HepG2 (cell line): ENCODE measurements around the gene TMEM135. TPM values are rescaled to one million over a fixed set of nuclear protein-coding genes. Genes with fewer than 3 reads are reported as not detected.
A peak's percentile ranks its signal among the peaks of the same experiment; 100 is the strongest.

Experiments
- ATAC-seq: fragments of 200-7000 bp; cut with Tn5 transposase; 3 replicates; pipeline ENCODE4 v1.9.1; 2020; ENCODE audit warnings: mild to moderate bottlenecking, moderate library complexity
- BruUV-seq: library from RNA; stranded (reverse); fragments of 400-500 nt; replicated peaks from 2 replicates; lab custom pipeline; 2021; lab: Mats Ljungman, UMichigan
- CTCF ChIA-PET: fragments of 300-600 bp; formaldehyde crosslinking; extraction: SDS; loops from one replicate; lab custom pipeline; 2021; ENCODE audit warnings: low total read pairs, inconsistent platforms, low intra/inter-chr PET ratio; lab: Yijun Ruan, JAX
- POLR2A ChIA-PET: fragments of 350-600 bp; sonication (Branson Sonifier 250); formaldehyde crosslinking; loops from one replicate; lab custom pipeline; 2020; ENCODE audit warnings: antibody characterized with exemption, inconsistent platforms; lab: Yijun Ruan, JAX
- DNase-seq: peaks from one replicate; pipeline ENCODE4 v3.0.0-alpha.2; 2015; ENCODE audit warnings: low spot score
- FAIRE-seq: peaks from 3 replicates; lab custom pipeline; 2011; peaks lifted over from hg19 to GRCh38; lab: Jason Lieb, UNC
- H2AFZ ChIP-seq: one replicate; pipeline ENCODE4 v1.6.1; 2011; ENCODE audit warnings: low read length, inconsistent platforms
- H3K27ac ChIP-seq: fragments of 300-600 bp; 3 replicates; pipeline ENCODE4 v1.8.0; 2011; ENCODE audit warnings: mixed run types, mild to moderate bottlenecking, mixed read lengths, low read length, inconsistent platforms; ENCODE audit not compliant: insufficient read depth; ENCODE audit errors: extremely low read length
- H3K27me3 ChIP-seq, 2 experiments: fragments of 200-600 bp in 1 of 2; 2 replicates in 1 of 2; 3 replicates in 1 of 2; pipeline versions ENCODE4 v1.6.0 to v1.8.0; 2011; ENCODE audit warnings: low read length in 2 of 2, mild to moderate bottlenecking in 2 of 2, moderate library complexity in 2 of 2, inconsistent platforms in 1 of 2; ENCODE audit not compliant: insufficient read depth in 2 of 2, control insufficient read depth in 1 of 2
- H3K36me3 ChIP-seq, 2 experiments: fragments of 200-600 bp in 1 of 2; replicated peaks in 1 of 2; 2 replicates in 1 of 2; 3 replicates in 1 of 2; pipeline versions ENCODE4 v1.5.1 to v1.8.0; 2011; ENCODE audit warnings: low read length in 2 of 2, inconsistent platforms in 1 of 2; ENCODE audit not compliant: insufficient read depth in 2 of 2, control insufficient read depth in 1 of 2
- H3K4me1 ChIP-seq: 2 replicates; pipeline ENCODE4 v1.5.1; 2012; ENCODE audit warnings: low read length, inconsistent platforms; ENCODE audit not compliant: insufficient read depth
- H3K4me2 ChIP-seq: 2 replicates; pipeline ENCODE4 v1.6.0; 2011; ENCODE audit warnings: low read depth, low read length, inconsistent platforms
- H3K4me3 ChIP-seq, 3 experiments: fragments of 200-600 bp in 1 of 3; sonication (generic), shearing (Covaris generic) in 1 of 3; replicated peaks in 1 of 3; 2 replicates each; pipeline ENCODE4 v1.5.1; 2011 to 2016; ENCODE audit warnings: low read length in 3 of 3, inconsistent platforms in 2 of 3, low read depth in 2 of 3, mild to moderate bottlenecking in 2 of 3, control low read depth in 1 of 3, mixed read lengths in 1 of 3; ENCODE audit not compliant: insufficient read depth in 1 of 3
- H3K79me2 ChIP-seq: one replicate; pipeline ENCODE4 v1.6.1; 2011; ENCODE audit warnings: low read length, inconsistent platforms; ENCODE audit not compliant: insufficient read depth
- H3K9ac ChIP-seq: 2 replicates; pipeline ENCODE4 v1.6.0; 2011; ENCODE audit warnings: mild to moderate bottlenecking, low read depth, low read length, inconsistent platforms; ENCODE audit not compliant: insufficient read depth
- H3K9me3 ChIP-seq: 2 replicates; pipeline ENCODE4 v1.5.1; 2012; ENCODE audit warnings: mild to moderate bottlenecking, low read length
- H4K20me1 ChIP-seq: 2 replicates; pipeline ENCODE4 v1.6.0; 2011; ENCODE audit warnings: inconsistent platforms, mild to moderate bottlenecking, low read length, moderate library complexity; ENCODE audit not compliant: insufficient read depth
- CC2D1A ChIP-seq: sonication (generic); formaldehyde crosslinking; IDR thresholded peaks from 2 replicates; pipeline ENCODE4 v1.8.1; 2023; ENCODE audit warnings: mild to moderate bottlenecking, missing genetic modification reagents
- HOXD1 ChIP-seq: sonication (generic); formaldehyde crosslinking; IDR thresholded peaks from 2 replicates; pipeline ENCODE4 v1.5.0; 2020; ENCODE audit warnings: missing genetic modification reagents
- KAT2B ChIP-seq: fragments of 150-350 bp; IDR thresholded peaks from 2 replicates; pipeline ENCODE4 v1.6.1; 2014; ENCODE audit warnings: low read depth, low read length, borderline replicate concordance
- KLF13 ChIP-seq: sonication (generic); formaldehyde crosslinking; IDR thresholded peaks from 2 replicates; pipeline ENCODE4 v1.4.0; 2020; ENCODE audit warnings: mild to moderate bottlenecking, missing genetic modification reagents
- NPAS2 ChIP-seq: sonication (generic); formaldehyde crosslinking; IDR thresholded peaks from 2 replicates; pipeline ENCODE4 v1.8.0; 2022; ENCODE audit warnings: mild to moderate bottlenecking, missing genetic modification reagents, borderline replicate concordance
- RBM22 ChIP-seq: fragments of 200-400 bp; formaldehyde crosslinking; optimal IDR thresholded peaks from 2 replicates; pipeline ENCODE3; 2017; ENCODE audit warnings: mild to moderate bottlenecking, low read length, moderate library complexity
- TBP ChIP-seq: sonication (generic); formaldehyde crosslinking; IDR thresholded peaks from 2 replicates; pipeline ENCODE4 v1.5.0; 2020; ENCODE audit warnings: missing genetic modification reagents
- ZNF530 ChIP-seq: sonication (generic); formaldehyde crosslinking; IDR thresholded peaks from 2 replicates; pipeline ENCODE4 v1.5.0; 2020; ENCODE audit warnings: low read depth, mild to moderate bottlenecking, missing genetic modification reagents
- ZNF691 ChIP-seq: sonication (generic); formaldehyde crosslinking; IDR thresholded peaks from 2 replicates; pipeline ENCODE4 v1.4.0; 2020; ENCODE audit warnings: missing genetic modification reagents, low read depth, mild to moderate bottlenecking, borderline replicate concordance
- ZNF780A ChIP-seq: sonication (generic); formaldehyde crosslinking; IDR thresholded peaks from 2 replicates; pipeline ENCODE4 v1.8.0; 2022; ENCODE audit warnings: mild to moderate bottlenecking, missing genetic modification reagents, moderate library complexity
- WGBS: methylation state at CpG from one replicate; pipeline ENCODE4 v1.1.6; 2017; ENCODE audit warnings: low lambda C conversion rate; 5-methylcytosine and 5-hydroxymethylcytosine counted together
- in situ Hi-C: cut with HindIII; loops from 2 replicates; pipeline ENCODE4 v1.10.0; 2017; ENCODE audit warnings: low pct_unique_long_range_greater_than_20kb; ENCODE audit not compliant: extremely low pct_ligation_motif_present
- intact Hi-C: fragments of 100-400 bp; cut with micrococcal nuclease; formaldehyde crosslinking; loops from one replicate; pipeline ENCODE4 v1.10.0; 2022; ENCODE audit not compliant: unreplicated experiment
- polyA plus RNA-seq, 8 experiments: library from polyadenylated mRNA; depleted of rRNA in 3 of 8; stranded (reverse) in 7 of 8; unstranded in 1 of 8; fragments of >200 nt; fragmentation: Illumina TruSeq in 4 of 8; extraction: Trizol in 4 of 8; gene quantifications; 2 replicates each; pipeline versions ENCODE4 v1.2.1 to v1.2.3, GENCODE V29; 2011 to 2016; ENCODE audit warnings: low read depth in 4 of 8, missing spikeins in 1 of 8, mixed read lengths in 1 of 8; ENCODE audit not compliant: insufficient read depth in 1 of 8
- total RNA-seq, 5 experiments: library from RNA; depleted of rRNA; stranded (reverse); fragments of >200 nt; fragmentation: Illumina TruSeq; extraction: Trizol; gene quantifications; 2 replicates each; pipeline ENCODE4 v1.2.3, GENCODE V29; 2016; ENCODE audit warnings: low read depth in 1 of 5
- TF ChIP-seq, protein P1 (sequence below): sonication (generic); formaldehyde crosslinking; IDR thresholded peaks from 2 replicates; pipeline ENCODE4 v1.4.0; 2020; ENCODE audit warnings: low read depth, mild to moderate bottlenecking, missing genetic modification reagents

The TMEM135 gene
- total and polyA plus RNA-seq, 2 of the 13 experiments (the other 11 are each of a cell fraction or from before 2014, with no cell fraction given), result 36.6 to 88.9 TPM

DNA sequence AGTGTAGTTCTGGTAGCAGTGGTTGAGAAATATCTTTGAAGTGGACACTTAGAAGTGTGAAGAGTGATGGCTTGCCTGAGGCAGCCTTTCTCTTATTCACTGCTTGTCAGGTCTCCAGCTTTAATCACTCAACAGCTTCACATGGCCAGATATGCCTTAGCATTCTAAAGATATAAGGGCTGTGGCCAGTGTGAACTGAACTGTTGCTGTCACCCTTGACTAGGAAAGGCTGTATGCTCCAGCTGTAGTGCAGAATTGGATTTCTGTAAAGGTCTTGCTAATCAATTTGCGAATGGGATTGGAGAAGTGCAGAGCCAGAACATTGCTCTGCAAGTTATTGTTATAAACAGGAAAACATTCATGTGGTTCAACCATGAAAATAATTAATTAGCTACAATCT, 266.7 kb downstream of the TMEM135 start:
- TF ChIP-seq ZNF691 (CRISPR knock-in tag) (no peak), CC2D1A (CRISPR knock-in tag) (no peak), RBM22 (peak; percentile 5), ZNF530 (CRISPR knock-in tag) (no peak)
- no peak overlapping the region for H2AFZ ChIP-seq
- intact Hi-C loops, result no loop called here
- H3K79me2 ChIP-seq, result no peaks in the 10 kb centered on the region
- H3K36me3 ChIP-seq, result peaks cover 12 to 39% of the 10 kb centered on the region in 2 experiments; a peak in 4 of 5 replicates
- DNase-seq (no peak), ATAC-seq (no peak), FAIRE-seq (no peak)
- BruUV-seq, result no TSS peak
- H3K9me3 ChIP-seq, result no peaks in the 10 kb centered on the region
- H4K20me1 ChIP-seq, result no peaks in the 10 kb centered on the region
- H3K27me3 ChIP-seq, result no peaks in the 10 kb centered on the region
- ChIA-PET POLR2A (no interaction called here), CTCF (no interaction called here)
- in situ Hi-C loops, result no loop called here
- no peaks in the 10 kb centered on the region for H3K4me1 ChIP-seq
- no peak overlapping the region for H3K9ac ChIP-seq
- 95% methylated on average over 1 of the region's 1 CpG for WGBS
- H3K27ac ChIP-seq, result no peak overlapping the region
- no peak overlapping the region for H3K4me3 ChIP-seq
- H3K4me2 ChIP-seq, result no peak overlapping the region

DNA sequence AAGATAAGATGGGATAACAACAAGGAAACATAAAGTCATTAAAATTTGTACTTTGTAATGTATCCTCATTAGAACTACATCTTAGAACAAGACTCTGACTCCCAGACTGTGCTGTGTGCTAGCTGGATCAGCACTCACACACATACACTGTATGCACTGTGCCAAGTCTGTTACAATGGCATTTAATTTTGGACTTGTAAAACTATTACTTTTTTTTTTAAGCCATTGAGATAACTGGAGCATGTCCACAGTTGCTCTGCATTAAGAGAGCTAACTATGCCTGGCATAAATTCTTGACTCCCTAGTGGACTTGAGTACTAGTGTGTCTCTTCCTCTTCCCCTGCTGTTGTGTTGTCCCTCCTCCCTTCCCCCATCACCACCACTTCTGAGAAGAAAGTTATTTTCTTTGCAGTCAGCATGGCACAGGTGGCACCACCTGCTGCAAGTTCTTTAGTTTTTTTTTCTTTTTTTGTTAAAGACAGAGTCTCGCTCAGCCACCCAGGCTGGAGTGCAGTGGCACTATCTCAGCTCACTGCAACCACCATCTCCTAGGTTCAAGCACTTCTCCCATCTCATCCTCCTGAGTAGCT, 268.6 kb downstream of the TMEM135 start:
- no peak; the same call in 2 of the 3 replicates for ATAC-seq
- Histone ChIP-seq H4K20me1 (no peaks in the 10 kb centered on the region), H3K9me3 (no peaks in the 10 kb centered on the region), H3K27me3 (no peaks in the 10 kb centered on the region)
- POLR2A ChIA-PET, result no interaction called here
- intact Hi-C loops, result no loop called here
- 100% methylated on average over 1 of the region's 1 CpG for WGBS
- CTCF ChIA-PET, result no interaction called here
- TF ChIP-seq HOXD1 (CRISPR knock-in tag), result no peak
- no peak for TF ChIP-seq TBP (CRISPR knock-in tag)
- no peak for TF ChIP-seq KLF13 (CRISPR knock-in tag)
- no peak for TF ChIP-seq ZNF780A (CRISPR knock-in tag)
- TF ChIP-seq NPAS2 (CRISPR knock-in tag), result no peak
- TF ChIP-seq, protein P1, sequence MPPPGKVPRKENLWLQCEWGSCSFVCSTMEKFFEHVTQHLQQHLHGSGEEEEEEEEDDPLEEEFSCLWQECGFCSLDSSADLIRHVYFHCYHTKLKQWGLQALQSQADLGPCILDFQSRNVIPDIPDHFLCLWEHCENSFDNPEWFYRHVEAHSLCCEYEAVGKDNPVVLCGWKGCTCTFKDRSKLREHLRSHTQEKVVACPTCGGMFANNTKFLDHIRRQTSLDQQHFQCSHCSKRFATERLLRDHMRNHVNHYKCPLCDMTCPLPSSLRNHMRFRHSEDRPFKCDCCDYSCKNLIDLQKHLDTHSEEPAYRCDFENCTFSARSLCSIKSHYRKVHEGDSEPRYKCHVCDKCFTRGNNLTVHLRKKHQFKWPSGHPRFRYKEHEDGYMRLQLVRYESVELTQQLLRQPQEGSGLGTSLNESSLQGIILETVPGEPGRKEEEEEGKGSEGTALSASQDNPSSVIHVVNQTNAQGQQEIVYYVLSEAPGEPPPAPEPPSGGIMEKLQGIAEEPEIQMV, result no peak
- TF ChIP-seq KAT2B, result no peak
- TF ChIP-seq, all 625 proteins: peak for 0
- Histone ChIP-seq H3K36me3 (peaks cover 12 to 49% of the 10 kb centered on the region in 2 experiments; a peak in 4 of 5 replicates), H2AFZ (no peak overlapping the region), H3K79me2 (no peaks in the 10 kb centered on the region), H3K9ac (no peak overlapping the region), H3K4me2 (no peak overlapping the region), H3K27ac (no peak overlapping the region), H3K4me3 (no peak overlapping the region), H3K4me1 (no peaks in the 10 kb centered on the region)
- BruUV-seq, result no TSS peak
- no peak for FAIRE-seq
- in situ Hi-C loops, result no loop called here
- no peak for DNase-seq
